IPS-NIHi7 (cell line): ENCODE results near the gene CASQ2.

Source experiments
- DNase-seq: peaks from one replicate; pipeline ENCODE4 v3.0.0; 2012; ENCODE audit warnings: mixed read lengths; ENCODE audit errors: extremely low spot score

CASQ2 gene

DNA sequence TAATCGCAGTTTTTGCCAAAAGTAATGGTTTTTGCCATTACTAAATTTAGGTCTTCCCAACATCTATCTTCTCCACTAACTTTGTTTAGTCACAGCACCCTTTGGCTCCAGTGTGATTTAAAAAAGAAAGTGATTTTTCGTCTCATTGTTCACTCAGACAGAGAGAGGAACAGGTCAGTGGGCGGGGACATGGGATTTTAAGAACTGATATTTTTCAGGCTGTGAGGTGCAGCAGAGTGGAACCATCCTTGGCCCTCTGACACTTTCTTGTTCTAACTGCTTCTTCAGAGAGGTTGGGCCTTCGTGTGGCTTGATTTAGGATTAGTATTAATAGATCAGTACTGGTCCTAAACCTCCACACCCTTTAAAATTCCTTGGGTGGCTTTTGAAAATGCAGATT is 38.8 kb downstream of the CASQ2 start:
- DNase-seq = no peak

DNA sequence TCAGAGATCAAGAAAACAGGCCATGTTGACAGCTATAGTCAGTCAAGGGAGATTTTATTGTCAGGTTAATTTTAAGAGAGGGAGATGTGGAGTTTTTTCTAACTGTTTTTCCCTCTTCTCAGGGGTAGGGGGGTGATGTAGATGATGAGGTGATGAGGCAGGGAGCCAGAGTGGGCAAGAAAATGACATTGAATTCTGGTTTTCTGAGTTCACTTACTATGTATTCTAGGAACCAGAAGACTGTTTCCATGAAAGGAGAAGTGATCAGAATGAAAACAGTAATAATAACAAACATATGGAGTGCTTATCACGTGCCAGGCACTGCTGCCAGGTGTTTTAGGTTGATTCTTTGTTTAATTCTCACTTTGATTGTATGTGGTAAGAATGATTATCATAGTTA is 40.2 kb downstream of the CASQ2 start:
- no peak for DNase-seq

DNA sequence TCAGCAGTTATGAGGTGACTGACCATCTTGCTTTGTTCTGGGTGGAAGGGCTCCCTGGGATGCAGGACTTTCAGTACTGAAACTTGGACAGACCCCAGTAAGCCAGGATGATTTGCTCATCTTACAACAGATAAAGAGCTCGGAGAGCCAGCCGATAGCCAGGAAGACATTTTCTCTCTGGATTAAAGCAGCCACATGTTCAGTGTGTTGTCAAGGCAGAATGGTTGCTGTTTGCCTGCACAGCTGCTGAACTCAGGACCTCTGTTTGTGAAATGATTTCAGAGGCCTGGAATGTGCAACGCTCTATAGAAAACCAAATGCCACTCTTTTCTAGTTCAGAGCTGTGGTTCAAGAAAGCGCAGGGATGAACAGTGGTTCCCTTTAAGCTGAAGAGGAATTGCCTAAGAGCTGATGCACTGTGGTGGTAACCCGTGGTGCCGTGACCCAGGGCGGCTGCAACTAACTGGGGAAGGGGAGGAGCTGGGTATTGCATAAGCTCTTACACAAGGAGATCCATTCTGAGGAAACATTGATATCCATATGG is 40.7 kb downstream of the CASQ2 start:
- DNase-seq = peak; percentile 39

DNA sequence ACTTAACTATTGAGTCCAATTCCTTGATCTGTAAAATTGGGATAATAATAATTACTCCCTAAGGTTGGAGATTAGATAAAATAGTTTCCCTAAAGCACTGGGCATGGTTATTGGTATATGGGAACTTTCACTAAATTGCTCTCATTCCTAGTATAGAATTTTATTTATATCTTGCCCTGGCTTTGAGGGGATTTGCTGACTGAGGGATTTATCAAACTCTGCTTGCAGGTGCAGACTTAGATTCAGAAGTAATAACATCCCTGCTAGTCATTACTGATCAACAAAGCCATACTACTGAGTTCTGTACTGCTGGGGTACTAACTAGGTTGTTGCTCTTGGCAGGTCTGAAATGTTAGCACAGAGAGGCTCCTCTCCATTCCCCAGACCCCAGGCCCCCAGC is 41.9 kb downstream of the CASQ2 start:
- no peak for DNase-seq

DNA sequence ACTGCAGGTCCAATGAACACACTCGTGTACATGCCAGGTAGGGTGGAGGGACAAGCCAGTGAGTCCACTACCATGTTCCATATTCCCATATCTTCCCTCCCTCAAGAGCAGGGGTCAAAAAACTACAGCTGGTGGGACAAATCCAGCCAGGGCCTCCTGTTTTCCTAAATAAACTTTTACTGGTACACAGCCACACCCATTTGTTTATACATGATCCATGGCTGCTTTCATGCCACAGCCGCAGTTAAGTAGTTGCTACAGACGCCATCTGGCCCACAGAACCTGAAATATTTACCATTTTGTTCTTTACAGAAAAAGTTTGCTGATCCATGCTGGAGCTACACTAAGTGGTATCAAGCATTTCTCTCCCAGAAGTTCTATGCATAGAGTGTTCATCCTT is 42.4 kb downstream of the CASQ2 start:
- no peak for DNase-seq

DNA sequence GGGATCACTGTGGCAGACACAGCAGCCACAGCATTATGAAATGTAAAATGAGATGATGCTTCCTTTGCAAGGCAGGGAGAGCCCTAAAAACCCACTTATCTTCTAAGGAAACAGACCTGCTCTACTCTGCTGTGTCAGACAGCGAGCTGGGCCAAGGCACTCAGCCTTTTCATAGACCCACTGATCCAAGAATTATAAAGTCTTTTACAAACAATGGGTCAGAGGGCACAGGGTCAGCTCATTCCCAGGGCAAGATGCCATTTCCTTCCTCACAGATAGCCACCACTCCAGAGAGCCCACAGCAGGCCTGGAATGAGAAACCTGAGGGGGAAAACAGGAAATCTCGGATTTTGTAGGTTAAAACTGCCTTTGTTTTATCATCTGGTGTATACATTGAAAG is 42.9 kb downstream of the CASQ2 start:
- no peak for DNase-seq

DNA sequence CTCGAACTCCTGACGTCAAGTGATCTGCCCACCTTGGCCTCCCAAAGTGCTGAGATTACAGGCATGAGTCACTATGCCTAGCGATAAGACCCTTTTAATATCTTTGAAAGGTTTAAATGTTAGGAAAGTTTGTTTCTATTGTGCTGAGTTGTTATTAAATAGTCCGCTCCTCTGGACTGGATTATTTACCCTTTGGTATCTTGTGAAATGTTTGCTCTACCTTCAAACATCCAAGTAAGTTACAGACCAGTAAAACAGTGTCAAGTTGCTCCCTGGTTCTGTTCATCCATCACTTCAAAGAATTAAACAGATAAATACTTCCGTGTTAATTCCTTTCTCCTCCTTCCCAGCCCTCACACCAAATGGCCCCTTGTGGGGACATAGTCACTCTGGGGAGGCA is 44.8 kb downstream of the CASQ2 start:
- DNase-seq = no peak

DNA sequence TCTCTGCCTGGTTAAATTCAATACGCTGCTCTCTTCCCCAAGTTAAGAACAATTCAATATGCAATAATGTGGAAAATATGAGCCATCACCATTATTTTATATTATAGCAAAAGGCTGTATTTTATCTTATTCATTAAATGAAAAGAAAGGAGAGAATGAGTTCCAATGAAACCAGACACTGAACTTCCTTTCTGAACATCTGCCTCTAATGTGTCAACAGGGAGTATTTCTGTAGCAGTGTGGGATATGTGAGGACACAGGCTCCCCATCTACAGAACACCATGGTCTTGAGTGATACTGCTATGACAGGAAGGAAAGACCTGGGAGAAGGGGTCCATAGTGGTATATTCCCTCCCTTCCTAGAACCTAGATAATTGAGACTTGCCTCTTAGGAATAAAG is 46.3 kb downstream of the CASQ2 start:
- no peak for DNase-seq

DNA sequence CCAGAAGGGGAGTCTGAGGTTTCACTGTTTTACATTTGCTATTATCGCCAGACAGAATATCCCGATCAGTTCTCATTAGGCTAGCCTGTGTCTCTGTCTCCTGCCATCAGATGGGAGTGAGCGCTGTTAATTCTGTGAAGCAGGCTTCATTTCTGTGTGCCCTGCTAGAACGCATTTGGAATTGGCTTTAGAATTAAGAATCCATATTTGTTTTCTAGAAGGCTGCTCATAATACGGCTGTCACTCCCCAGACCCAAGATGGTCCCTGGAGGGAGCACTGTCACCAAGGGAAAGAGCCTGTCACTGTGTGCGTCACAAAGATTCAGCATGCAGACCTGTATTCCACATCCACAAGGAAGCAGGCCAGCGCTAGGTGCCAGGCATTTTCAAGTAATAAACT is 49.2 kb downstream of the CASQ2 start:
- DNase-seq = no peak

DNA sequence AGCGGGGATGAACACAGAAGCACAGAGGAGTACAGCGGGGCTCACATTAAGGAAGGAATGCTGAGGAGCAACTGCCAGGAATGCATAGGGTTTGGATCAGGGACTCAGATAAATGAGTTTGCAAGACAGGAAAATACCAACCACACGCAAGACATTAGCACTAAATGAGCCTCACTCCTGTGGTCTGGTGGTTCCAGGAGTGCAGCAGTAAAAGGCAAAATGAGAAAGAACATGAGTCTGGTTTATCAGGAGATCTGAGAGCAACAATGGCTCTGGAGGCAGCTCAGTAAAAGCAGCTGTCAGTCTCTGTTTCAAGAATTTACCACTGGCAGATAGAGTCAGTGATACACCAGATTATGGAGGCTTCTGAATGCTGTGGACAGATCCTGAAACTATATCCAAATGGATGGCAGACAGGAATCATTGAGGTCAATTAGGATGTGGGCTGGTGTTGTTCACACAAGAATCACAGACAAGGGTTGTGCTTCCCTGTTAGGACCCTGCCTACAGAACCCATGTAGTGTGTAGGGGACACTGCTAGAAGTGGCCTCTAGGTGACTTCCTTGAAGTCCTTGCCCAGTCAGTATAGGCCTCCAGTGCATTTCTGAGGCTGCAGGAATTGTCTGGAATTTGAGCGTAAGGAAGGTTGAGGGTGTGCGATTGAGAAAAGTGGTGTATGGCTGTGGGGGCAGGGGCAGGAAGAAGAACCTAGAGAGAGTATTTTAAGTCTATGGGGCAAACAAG is 50.3 kb downstream of the CASQ2 start:
- DNase-seq = no peak

DNA sequence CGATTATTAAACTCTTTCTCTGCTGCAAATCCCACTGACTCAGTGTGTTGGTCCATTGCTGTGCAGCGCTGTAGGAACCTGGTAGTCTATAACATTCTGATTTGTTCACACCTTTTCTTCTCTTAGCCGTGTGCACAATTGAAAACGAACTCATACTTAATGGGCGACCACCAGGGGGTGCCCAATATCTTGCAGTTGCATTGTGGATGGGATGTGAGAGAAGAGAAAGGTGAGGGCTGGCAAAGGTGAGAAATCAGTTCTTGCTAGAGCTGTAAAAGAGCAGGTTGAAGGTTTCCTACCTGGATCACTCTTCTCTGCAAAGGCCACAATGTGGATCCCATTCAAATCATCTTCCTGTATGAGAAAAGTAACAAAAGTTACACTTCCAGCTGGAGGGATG is 51.0 kb downstream of the CASQ2 start:
- peak; percentile 54 for DNase-seq

DNA sequence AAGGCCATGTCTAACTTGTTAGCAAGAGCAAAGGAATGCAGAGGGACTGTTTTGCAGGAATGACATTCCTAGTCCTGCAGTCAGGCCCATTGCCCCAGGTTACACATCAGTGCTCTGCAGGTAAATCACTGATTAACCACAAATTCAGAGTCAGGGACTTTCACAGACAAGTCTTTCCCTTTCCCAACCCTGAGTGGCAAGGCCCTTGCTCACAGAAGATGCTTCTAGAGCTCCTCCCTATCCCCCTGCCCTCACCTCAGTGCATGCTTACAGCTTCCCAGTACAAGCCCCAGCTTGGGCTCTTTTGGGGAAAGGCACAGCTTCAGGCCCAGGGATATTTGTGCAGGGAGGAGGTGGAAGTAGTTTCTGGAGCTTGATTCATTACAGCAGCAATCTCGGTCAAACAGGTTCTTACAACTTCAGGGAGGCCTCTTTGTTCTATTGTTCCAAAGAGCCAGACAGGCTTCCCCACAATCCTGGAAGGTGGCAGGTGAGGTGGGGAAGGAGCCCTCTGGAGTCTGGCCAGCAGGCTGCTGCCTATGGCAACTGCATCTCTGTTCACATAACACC is 53.9 kb downstream of the CASQ2 start:
- DNase-seq = no peak

DNA sequence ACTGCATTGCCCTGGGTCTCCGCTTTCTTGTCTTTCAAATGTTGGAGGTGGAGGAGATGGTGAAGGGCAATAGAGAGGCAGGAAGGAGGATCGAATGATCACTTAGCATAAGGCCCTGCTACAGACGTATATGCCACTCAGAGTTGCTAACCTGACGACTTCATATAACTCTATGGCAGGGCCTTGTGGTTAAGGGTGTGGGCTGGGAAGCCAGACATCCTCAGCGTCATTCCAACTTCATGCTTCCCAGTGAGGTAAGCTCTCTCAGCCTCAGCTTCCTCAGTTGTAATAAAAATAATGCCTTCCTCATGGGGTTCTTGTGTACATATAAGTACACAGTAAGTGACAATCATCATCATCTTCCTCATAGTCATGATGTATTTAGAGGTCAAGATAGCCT is 54.6 kb downstream of the CASQ2 start:
- DNase-seq = no peak

DNA sequence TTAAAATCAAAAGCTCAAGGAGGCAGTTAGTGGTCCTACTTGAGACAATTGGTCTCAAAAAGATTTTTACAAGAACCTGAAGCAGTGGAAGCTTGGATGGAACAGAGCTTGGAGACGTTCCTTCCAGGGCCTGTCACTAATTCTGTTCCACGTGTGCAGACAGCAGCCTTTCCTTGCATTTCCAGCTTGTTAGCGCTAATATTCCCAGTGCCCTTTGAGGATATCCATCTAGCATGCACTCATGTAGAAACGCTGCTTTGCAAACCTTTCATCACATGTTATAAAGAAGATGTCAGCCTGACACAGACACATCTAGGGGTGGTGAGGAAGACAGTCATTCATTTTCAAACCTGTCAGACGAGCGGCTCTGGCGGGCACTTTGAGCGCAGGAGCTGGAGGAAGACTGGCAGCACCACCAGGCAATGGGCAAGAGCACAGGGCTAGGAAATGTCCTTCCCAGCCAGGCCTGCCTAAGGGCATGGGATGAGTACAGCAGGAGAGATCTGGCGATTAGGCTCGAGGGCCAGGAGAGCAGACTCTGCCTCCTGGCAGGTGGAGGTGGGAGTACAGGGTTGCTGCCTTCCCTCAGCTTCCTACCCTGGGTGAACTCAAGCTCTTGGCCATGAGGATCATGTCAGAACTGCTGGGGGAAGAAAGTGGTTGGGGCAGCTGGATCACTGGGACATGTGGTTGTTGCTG is 55.5 kb downstream of the CASQ2 start:
- peak; percentile 51 for DNase-seq

DNA sequence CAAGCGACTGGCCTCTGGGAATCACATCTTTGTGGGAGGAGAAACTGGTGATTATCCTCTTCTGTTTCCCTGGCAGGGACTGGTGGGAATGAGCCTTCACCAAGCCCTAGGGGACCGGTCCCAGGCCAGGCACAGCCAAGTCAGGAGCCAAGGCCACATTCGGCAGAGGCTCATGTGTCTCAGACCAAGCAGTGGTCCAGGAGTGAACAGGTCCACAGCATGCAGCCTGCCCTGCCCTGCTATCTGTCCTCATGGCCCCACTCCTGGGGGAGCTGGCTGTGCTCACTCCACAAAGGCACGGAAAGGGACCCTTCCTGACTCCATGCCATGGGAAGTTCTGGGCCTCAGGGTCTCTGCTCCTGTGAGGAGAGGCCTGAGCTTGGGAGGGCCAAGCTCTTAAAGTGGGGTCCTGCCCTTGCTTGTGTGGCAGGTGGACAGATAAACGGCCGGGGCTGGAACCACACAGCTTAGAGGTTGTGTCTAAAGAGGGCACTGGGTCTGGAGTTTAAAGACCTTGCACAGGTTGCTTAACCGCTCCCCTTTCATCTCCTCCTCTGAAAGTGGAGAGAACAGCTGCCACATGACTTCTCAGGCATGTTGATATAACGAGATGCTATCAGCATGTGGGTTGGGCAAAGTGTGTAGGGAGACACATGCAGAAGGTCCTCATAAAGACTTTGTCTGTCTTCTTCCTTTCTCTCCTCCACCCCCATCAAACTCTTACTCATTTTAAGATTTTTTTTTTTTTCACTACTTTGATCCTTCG is 57.5 kb downstream of the CASQ2 start:
- DNase-seq = no peak

DNA sequence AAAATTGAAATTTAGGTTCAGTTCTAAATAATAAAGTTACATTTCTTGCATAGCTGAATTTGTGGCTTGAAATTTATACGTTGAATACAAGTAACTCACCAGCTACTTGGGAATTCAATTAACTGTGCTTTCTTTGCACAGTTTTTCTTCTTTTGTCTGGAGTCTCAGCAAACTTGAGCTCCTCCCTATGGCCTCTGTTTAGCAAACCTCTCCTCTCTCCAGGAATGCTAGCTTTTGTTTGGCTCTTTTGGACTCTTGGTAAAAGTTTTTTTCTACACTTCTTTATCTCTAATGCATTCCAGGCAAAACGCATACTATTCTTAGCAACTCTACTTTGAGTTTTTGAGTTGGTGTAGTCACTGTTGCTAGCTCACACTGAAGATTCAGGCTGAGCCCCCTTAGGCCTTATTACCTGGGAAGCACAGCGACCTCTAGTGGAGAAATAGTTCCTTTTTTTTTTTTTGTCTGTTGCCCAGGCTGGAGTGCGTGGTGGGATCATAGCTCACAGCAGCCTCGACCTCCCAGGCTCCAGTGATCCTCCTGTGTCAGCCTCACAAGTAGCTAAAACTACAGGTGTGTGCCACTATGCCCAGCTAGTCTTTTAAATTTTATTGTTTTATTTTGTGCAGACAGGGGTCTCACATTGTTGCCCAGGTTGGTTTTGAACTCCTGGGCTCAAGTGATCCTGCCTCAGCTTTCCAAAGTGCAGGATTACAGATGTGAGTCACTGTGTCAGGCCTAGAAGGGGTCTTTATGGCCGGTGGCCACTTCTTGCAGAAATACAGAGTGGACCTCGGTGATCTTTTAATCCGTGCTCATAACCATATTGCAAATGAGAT is 61.7 kb downstream of the CASQ2 start:
- DNase-seq = peak; percentile 68

DNA sequence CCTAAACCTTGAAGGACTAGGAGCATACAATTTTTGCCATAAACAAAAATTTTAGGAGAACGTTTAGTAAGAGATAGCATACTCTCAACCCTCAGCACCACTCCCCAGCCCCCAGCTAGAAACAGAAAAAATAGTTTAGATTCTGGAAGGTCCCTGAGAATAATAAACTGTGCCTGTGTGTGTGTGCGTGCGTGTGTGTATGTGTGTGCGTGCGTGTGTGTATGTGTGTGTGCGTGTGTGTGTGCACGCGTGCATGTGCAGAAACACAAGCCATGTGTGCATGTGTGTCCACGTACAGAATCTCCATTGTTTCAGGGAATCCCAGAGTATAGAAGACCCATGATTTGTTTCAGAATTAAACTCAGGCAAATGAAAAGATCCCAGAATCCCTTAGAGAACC is 62.6 kb downstream of the CASQ2 start:
- DNase-seq = no peak

DNA sequence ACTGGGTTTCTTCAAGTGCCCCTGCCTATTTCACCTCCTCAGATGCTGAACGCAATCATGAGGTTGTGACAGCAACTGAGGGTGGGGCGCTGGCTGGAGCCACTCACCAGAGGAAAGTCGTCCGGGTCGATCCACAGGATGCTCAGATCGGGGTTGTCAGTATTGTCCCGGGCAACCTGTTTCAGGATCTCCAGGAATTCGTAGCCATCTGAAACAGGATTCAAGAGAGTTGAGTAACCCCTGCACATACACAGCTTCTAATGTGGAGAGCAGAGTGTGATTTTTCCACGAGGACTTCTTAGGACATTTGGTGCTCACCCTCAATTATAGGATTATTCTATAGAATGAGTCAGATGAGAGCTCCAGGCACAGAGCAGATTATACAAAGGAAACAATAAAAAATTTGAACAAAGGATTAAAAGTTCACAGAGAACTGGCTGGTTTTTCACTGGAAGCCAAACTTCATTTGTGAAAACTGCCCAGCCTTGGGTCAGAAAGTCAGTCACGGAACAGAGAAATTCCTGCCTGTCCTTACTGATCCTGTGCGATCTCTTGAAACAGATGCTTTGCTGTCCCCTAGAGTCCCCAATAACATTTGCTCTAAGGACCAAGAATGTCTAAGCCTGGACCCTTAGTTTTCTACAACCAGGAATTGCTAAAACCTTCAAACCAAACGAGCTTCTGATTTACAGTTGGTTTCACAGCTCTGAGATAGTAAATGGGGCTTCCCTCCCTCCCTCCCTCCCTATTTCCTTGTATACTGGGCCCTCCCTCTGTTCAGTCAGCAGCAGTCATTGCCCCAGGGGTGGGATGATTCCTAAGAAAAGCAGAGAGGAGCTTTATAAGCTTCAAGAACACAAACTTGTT is 63.2 kb downstream of the CASQ2 start:
- DNase-seq = no peak

DNA sequence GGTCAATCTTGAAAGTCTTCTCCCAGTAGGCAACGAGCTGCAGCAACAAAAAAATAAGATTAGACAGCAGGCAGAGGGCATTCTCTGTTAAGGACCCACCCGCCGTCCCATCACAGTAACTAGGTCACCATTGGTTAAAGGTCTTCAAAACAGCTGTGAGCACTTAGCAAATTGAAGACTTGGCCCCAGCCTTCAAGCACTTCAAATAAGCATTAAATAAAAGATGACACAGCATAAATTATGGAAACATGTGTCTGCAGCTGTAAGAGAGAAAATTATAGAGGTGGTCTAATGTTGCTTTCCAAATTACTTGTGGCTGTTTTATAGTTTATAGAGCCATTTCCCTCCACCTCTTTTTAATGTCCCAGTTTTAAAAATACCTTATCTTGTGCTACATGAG is 65.6 kb downstream of the CASQ2 start:
- no peak for DNase-seq

DNA sequence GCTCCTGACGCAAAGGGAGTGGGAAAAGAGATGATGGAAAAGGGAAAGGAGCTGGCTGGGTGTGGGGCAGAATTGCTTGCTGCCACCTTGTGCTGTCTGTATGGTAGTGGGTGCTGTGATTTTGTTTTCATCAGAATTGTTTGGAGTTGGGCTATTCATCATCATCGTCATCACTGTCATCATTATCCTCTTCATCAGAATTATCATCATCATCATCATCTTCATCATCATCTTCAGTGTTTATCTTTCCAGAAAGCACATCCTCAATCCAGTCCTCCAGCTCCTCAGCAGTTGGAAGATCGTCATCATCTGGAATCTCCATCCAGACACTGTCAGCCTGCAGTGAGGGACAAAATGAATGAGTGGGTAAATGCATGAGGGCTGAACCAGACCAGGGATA is 67.4 kb downstream of the CASQ2 start:
- DNase-seq = no peak
